Measurements from ENCODE around the gene PHF3.
"Not testable (repeated sequence)": the region's sequence is repeated elsewhere in the genome, so short reads cannot be mapped to it uniquely, and the experiment has no call there.

Gene PHF3

DNA sequence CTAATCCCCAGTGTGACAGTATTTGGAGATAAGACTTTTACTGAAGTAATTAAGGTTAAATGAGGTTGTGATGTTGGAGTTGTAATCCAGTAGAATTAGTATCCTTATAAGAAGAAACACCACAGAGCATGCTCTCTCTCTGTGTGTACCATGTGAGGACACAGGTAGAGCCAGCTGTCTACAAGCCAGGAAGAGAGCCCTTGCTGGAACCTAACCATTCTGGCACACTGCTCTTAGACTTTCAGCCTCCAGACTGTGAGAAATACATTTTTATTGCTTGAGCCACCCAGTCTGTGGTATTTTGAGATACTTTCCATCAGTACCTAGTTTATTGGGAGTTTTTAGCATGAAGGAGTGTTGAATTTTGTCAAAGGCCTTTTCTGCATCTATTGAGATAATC lies 110.2 kb downstream of the PHF3 start:
- Histone ChIP-seq H3K9ac (ENCODE audit: low read depth, low read length) (no peak overlapping the region), H3K4me3 (ENCODE audit: low read depth, low read length) (no peak overlapping the region), H3K4me1 (ENCODE audit: control insufficient read depth, insufficient read depth, low read length) (no peaks in the 10 kb centered on the region), H3K36me3 (ENCODE audit: control insufficient read depth, insufficient read depth, low read length) (no peaks in the 10 kb centered on the region), H3K27me3 (ENCODE audit: control insufficient read depth, insufficient read depth, low read length) (no peaks in the 10 kb centered on the region), H3K9me3 (ENCODE audit: control insufficient read depth, insufficient read depth, low read length) (no peaks in the 10 kb centered on the region)

DNA sequence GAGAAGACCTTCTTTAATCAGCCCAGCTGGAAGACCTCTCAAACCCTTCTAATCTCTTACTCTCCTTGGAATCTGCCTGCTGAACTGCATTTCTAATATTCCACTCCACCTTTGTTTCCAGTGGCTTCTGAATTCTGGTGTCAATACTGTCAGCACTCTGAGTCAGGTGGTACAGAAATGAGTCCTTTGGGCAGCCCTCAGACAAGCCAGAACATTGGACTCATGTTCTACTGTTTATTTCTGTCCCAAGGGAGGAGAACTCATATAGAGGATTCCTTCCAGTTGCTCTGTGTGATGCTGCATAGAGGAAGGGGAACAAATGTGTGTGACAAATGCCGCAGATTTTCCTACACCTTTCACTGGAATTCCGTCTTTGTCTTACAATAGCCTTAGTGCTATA lies 114.8 kb downstream of the PHF3 start:
- Histone ChIP-seq H3K4me3 (ENCODE audit: low read depth, low read length) (no peak overlapping the region), H3K36me3 (ENCODE audit: control insufficient read depth, insufficient read depth, low read length) (no peaks in the 10 kb centered on the region), H3K4me1 (ENCODE audit: control insufficient read depth, insufficient read depth, low read length) (no peaks in the 10 kb centered on the region), H3K9me3 (ENCODE audit: control insufficient read depth, insufficient read depth, low read length) (no peaks in the 10 kb centered on the region), H3K27me3 (ENCODE audit: control insufficient read depth, insufficient read depth, low read length) (no peaks in the 10 kb centered on the region), H3K9ac (ENCODE audit: low read depth, low read length) (no peak overlapping the region)

DNA sequence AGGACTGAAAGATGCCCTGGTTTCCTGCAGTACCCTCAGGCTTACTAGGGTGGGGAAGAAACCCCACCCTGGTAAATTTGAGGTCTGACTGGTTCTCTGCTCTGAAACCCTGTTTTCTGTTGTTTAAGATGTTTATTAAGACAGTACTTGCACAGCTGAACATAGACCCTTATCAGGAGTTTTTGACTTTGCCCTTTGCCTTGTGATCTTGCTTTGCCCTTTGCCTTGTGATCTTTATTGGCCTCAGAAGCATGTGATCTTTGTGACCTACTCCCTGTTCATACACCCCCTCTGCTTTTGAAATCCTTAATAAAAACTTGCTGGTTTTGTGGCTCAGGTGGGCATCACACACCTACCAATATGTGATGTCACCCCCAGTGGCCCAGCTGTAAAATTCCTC lies 121.7 kb downstream of the PHF3 start:
- not testable (repeated sequence) for H3K4me1 ChIP-seq (ENCODE audit: control insufficient read depth, insufficient read depth, low read length); H3K9me3 ChIP-seq (ENCODE audit: control insufficient read depth, insufficient read depth, low read length); H3K4me3 ChIP-seq (ENCODE audit: low read depth, low read length)

DNA sequence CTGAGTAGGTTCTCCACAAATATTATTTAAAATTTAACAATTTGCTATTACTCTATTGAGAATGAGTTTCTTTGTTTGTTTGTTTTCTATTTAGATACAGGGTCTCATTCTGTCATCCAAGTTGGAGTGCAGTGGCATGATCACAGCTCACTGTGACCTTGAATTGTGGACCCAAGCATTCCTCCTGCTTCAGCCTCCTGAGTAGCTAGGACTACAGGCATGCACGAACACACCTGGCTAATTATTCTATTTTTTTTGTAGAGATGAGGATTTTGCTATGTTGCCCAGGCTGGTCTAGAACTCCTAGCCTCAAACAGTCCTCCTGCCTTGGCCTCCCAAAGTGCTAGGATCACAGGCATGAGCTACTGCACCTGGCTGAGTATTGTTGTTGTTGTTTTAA lies 122.2 kb downstream of the PHF3 start:
- Histone ChIP-seq H3K4me1 (ENCODE audit: control insufficient read depth, insufficient read depth, low read length) (no peaks in the 10 kb centered on the region), H3K4me3 (ENCODE audit: low read depth, low read length) (no peak overlapping the region), H3K9me3 (ENCODE audit: control insufficient read depth, insufficient read depth, low read length) (no peaks in the 10 kb centered on the region), H3K9ac (ENCODE audit: low read depth, low read length) (no peak overlapping the region), H3K36me3 (ENCODE audit: control insufficient read depth, insufficient read depth, low read length) (no peaks in the 10 kb centered on the region), H3K27me3 (ENCODE audit: control insufficient read depth, insufficient read depth, low read length) (no peaks in the 10 kb centered on the region)

More for the DNA sequence above, 121.7 kb downstream of the PHF3 start:
- H3K9ac ChIP-seq (ENCODE audit: low read depth, low read length); H3K27me3 ChIP-seq (ENCODE audit: control insufficient read depth, insufficient read depth, low read length); H3K36me3 ChIP-seq (ENCODE audit: control insufficient read depth, insufficient read depth, low read length): not testable (repeated sequence)

DNA sequence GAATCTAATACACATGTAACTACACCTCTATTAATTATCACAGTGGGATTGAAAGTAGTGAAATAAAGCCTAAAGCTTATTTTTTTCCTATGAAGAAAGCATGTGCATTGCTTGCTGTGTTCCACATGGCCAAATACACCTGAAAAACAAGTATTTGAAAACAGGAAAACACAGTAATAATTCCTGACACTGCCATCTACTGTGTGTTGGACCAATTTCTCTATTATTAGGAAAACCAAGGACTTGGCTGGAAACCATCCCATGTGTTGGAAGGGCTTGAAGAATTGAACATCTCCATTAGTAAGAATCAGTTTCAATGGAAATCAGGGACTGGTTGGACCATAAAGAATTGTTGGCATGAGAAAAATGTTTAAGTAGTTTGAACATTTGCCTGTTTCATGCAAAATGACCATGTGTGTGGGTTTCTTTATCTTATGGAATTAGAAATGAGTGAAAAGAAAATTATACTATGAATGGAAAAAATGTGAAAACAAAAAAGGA lies 124.1 kb downstream of the PHF3 start:
- H3K9me3 ChIP-seq (ENCODE audit: control insufficient read depth, insufficient read depth, low read length), result no peaks in the 10 kb centered on the region
- no peaks in the 10 kb centered on the region for H3K4me1 ChIP-seq (ENCODE audit: control insufficient read depth, insufficient read depth, low read length)
- H3K36me3 ChIP-seq (ENCODE audit: control insufficient read depth, insufficient read depth, low read length), result no peaks in the 10 kb centered on the region
- no peaks in the 10 kb centered on the region for H3K27me3 ChIP-seq (ENCODE audit: control insufficient read depth, insufficient read depth, low read length)
- H3K9ac ChIP-seq (ENCODE audit: low read depth, low read length), result no peak overlapping the region
- no peak overlapping the region for H3K4me3 ChIP-seq (ENCODE audit: low read depth, low read length)

DNA sequence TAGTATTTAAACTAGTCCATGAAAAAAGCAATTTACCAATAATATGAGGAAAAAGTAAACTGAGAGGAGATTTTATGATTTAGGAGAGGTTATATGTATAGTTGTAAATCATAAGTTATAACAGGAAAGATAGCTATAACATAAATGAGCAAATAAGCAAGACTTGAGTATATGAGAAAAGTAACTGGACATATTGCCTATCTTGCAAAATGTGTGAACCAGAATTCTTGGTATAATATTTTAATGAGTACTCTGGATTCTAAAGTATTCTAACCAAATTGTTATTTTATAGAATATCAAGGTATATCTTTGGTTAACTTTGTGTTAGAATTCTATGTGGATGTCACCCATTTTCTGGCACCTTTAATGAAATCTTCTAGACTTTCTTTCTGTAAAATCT lies 124.6 kb downstream of the PHF3 start:
- Histone ChIP-seq H3K9ac (ENCODE audit: low read depth, low read length) (no peak overlapping the region), H3K4me3 (ENCODE audit: low read depth, low read length) (no peak overlapping the region), H3K9me3 (ENCODE audit: control insufficient read depth, insufficient read depth, low read length) (no peaks in the 10 kb centered on the region), H3K36me3 (ENCODE audit: control insufficient read depth, insufficient read depth, low read length) (no peaks in the 10 kb centered on the region), H3K4me1 (ENCODE audit: control insufficient read depth, insufficient read depth, low read length) (no peaks in the 10 kb centered on the region), H3K27me3 (ENCODE audit: control insufficient read depth, insufficient read depth, low read length) (no peaks in the 10 kb centered on the region)

DNA sequence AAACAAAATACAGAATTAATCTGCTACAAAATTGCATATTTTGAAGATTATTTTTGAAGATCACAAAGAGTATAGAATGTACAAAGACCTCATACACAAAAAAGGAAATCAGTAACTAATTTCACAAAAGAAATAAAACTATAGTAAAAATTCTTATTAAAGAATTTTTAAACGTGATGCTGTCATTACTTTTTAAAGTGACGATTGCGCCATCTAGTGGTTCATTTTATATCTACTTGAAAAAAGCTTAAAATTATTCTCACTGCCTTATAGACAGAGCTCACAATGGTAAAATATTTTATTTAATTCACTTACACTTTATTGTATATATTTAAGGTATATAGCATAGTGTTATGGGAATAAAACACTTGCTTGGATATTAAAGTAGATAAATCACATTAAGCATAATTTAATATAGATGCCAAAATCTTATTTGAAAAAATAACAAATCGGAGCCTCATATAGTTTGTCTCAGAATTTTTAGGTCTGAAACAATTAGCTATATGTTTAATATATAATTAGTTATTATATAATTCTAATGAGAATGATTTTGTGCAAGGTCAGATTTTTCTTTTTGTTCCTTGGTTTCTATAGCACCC lies 128.8 kb downstream of the PHF3 start:
- Histone ChIP-seq H3K4me3 (ENCODE audit: low read depth, low read length) (no peak overlapping the region), H3K9me3 (ENCODE audit: control insufficient read depth, insufficient read depth, low read length) (no peaks in the 10 kb centered on the region), H3K4me1 (ENCODE audit: control insufficient read depth, insufficient read depth, low read length) (no peaks in the 10 kb centered on the region), H3K36me3 (ENCODE audit: control insufficient read depth, insufficient read depth, low read length) (no peaks in the 10 kb centered on the region), H3K27me3 (ENCODE audit: control insufficient read depth, insufficient read depth, low read length) (no peaks in the 10 kb centered on the region), H3K9ac (ENCODE audit: low read depth, low read length) (no peak overlapping the region)

Measured in iPS-15b (cell line).